OCI-LY3 (cell line): ENCODE data around the gene IQCE.

Source experiments
- H2AFZ ChIP-seq: fragments of 200-600, 300-600 bp; shearing (Covaris generic); 2 replicates; pipeline ENCODE4 v1.6.0; 2014; ENCODE audit warnings: antibody characterized with exemption, low read depth, low read length
- H3K27ac ChIP-seq: fragments of 200-600, 300-600 bp; sonication (generic); 2 replicates; pipeline ENCODE4 v1.5.1; 2014; ENCODE audit warnings: mild to moderate bottlenecking, low read length, moderate library complexity, mixed read lengths
- H3K27me3 ChIP-seq: fragments of 200-600, 300-600 bp; sonication (generic); 2 replicates; pipeline ENCODE4 v1.6.1; 2014; ENCODE audit warnings: low read depth, low read length, mixed read lengths
- H3K36me3 ChIP-seq: fragments of 200-600, 300-600 bp; sonication (generic); replicated peaks from 2 replicates; pipeline ENCODE3; 2014; ENCODE audit warnings: low read depth, low read length, mixed read lengths
- H3K4me1 ChIP-seq: fragments of 300-600, 200-600 bp; sonication (generic); 2 replicates; pipeline ENCODE4 v1.6.1; 2014; ENCODE audit warnings: low read length, mixed read lengths
- H3K4me2 ChIP-seq: fragments of 200-600, 300-600 bp; sonication (generic); 2 replicates; pipeline ENCODE4 v1.6.1; 2014; ENCODE audit warnings: low read length, mixed read lengths
- H3K4me3 ChIP-seq: fragments of 300-600, 200-600 bp; sonication (generic); 2 replicates; pipeline ENCODE4 v1.5.1; 2014; ENCODE audit warnings: antibody characterized with exemption, mild to moderate bottlenecking, low read length, moderate library complexity
- H3K79me2 ChIP-seq: fragments of 300-600, 200-600 bp; shearing (Covaris generic); 2 replicates; pipeline ENCODE4 v1.6.1; 2014; ENCODE audit warnings: mild to moderate bottlenecking, low read length, mixed read lengths
- H3K9ac ChIP-seq: fragments of 300-600, 200-600 bp; shearing (Covaris generic); 2 replicates; pipeline ENCODE4 v1.6.0; 2014; ENCODE audit warnings: mild to moderate bottlenecking, low read length, moderate library complexity
- H3K9me3 ChIP-seq: fragments of 200-600, 300-600 bp; shearing (Covaris generic); 2 replicates; pipeline ENCODE4 v1.6.1; 2014; ENCODE audit warnings: low read length, mixed read lengths; ENCODE audit not compliant: insufficient read depth
- H4K20me1 ChIP-seq: fragments of 200-600, 300-600 bp; sonication (generic); 2 replicates; pipeline ENCODE4 v1.6.1; 2016; ENCODE audit warnings: low read length, mixed read lengths; ENCODE audit not compliant: insufficient read depth
- EZH2phosphoT487 ChIP-seq: fragments of 200-600 bp; shearing (Covaris generic); IDR thresholded peaks from 2 replicates; pipeline ENCODE4 v1.6.1; 2018; ENCODE audit warnings: antibody characterized with exemption, mixed run types, low read depth
- TF ChIP-seq, protein P1 (sequence below): fragments of 200-600, 300-600 bp; sonication (generic); IDR thresholded peaks from 2 replicates; pipeline ENCODE4 v1.5.1; 2014; ENCODE audit warnings: antibody characterized with exemption, low read length, low read depth

IQCE gene

DNA sequence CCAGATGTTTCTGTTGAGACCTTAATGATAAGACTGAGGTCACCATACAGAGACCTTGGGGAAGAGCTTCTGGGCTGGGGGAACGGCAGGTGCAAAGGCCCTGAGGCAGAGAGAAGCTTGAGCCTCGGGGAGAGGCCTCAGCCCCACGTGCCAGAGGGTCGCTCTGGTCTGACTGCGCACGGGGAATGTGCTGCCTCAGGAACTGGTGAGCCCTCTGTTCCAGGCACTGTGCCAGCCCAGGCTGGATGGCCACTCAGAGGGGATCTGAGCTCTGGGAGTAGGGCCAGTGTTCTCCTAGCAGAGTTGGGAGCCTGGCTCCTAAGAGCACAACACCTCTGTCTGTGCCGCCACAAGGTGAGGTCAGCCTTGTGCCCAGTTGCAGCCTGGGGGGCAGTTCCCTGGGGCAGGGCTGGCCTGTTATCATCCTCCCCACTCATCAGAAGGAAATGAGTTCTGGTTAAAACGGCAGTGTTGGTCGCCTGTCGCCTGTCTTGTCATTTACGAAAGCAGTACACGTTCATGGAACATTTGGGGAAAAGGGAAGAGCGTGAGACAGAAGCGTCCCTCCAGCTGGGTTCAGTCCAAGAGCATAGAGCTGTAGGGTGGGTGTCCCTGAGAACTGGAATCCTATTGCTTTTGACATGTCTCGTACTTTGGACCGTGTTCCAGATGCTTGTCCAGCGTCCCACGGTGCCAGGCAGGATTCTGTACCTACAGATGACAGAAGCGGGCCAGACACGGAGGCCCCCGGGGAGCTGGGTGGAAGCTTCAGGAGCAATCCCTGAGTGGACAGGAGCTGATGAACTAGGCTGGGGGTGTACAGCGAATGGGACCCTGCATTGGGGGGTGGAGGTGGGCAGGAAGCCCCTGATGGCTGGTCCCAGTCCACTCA, 77.3 kb downstream of the IQCE start:
- H3K27ac ChIP-seq, result no peak overlapping the region
- no peak overlapping the region for H3K4me3 ChIP-seq
- H4K20me1 ChIP-seq, result peaks cover 12% of the 10 kb centered on the region; the same call in 1 of the 2 replicates
- no peaks in the 10 kb centered on the region for H3K36me3 ChIP-seq
- TF ChIP-seq, protein P1, sequence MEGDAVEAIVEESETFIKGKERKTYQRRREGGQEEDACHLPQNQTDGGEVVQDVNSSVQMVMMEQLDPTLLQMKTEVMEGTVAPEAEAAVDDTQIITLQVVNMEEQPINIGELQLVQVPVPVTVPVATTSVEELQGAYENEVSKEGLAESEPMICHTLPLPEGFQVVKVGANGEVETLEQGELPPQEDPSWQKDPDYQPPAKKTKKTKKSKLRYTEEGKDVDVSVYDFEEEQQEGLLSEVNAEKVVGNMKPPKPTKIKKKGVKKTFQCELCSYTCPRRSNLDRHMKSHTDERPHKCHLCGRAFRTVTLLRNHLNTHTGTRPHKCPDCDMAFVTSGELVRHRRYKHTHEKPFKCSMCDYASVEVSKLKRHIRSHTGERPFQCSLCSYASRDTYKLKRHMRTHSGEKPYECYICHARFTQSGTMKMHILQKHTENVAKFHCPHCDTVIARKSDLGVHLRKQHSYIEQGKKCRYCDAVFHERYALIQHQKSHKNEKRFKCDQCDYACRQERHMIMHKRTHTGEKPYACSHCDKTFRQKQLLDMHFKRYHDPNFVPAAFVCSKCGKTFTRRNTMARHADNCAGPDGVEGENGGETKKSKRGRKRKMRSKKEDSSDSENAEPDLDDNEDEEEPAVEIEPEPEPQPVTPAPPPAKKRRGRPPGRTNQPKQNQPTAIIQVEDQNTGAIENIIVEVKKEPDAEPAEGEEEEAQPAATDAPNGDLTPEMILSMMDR, result no peak
- no peak for TF ChIP-seq EZH2phosphoT487
- H3K4me1 ChIP-seq, result peaks cover 28% of the 10 kb centered on the region
- H3K9ac ChIP-seq, result no peak overlapping the region
- H2AFZ ChIP-seq, result no peak overlapping the region
- no peaks in the 10 kb centered on the region; the same call in 1 of the 2 replicates for H3K79me2 ChIP-seq
- H3K9me3 ChIP-seq, result no peaks in the 10 kb centered on the region
- H3K4me2 ChIP-seq, result no peak overlapping the region
- H3K27me3 ChIP-seq, result no peaks in the 10 kb centered on the region

DNA sequence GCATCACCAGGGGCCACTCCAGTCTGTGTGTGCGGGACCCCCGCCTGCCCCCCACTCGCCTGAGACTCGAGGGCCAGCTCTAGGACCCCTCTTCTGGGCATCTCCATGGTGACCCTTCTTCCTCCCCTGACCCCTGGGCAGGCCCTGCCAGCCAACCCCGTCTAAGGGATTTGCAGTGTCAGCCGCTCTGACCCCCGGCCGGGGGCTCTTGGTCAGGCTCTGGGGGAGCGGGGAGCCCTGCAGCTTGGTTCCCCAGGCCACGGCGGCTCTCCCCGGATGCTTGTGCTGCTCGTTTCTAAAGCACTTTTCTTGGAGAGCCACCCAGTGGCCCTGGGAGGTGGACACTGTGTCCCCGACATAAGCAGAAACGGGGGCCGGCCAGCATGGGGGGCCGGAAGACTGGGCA, 78.3 kb downstream of the IQCE start:
- Histone ChIP-seq H3K27me3 (no peaks in the 10 kb centered on the region), H4K20me1 (peaks cover 12% of the 10 kb centered on the region; the same call in 1 of the 2 replicates), H3K79me2 (no peaks in the 10 kb centered on the region; the same call in 1 of the 2 replicates), H3K4me2 (peak overlapping the region; percentile 52), H3K4me3 (peak overlapping the region; percentile 32; the same call in 1 of the 2 replicates), H3K9me3 (no peaks in the 10 kb centered on the region), H3K27ac (no peak overlapping the region), H2AFZ (no peak overlapping the region), H3K9ac (no peak overlapping the region), H3K36me3 (no peaks in the 10 kb centered on the region), H3K4me1 (peaks cover 37% of the 10 kb centered on the region)
- TF ChIP-seq EZH2phosphoT487, result no peak
- TF ChIP-seq, protein P1, result no peak

DNA sequence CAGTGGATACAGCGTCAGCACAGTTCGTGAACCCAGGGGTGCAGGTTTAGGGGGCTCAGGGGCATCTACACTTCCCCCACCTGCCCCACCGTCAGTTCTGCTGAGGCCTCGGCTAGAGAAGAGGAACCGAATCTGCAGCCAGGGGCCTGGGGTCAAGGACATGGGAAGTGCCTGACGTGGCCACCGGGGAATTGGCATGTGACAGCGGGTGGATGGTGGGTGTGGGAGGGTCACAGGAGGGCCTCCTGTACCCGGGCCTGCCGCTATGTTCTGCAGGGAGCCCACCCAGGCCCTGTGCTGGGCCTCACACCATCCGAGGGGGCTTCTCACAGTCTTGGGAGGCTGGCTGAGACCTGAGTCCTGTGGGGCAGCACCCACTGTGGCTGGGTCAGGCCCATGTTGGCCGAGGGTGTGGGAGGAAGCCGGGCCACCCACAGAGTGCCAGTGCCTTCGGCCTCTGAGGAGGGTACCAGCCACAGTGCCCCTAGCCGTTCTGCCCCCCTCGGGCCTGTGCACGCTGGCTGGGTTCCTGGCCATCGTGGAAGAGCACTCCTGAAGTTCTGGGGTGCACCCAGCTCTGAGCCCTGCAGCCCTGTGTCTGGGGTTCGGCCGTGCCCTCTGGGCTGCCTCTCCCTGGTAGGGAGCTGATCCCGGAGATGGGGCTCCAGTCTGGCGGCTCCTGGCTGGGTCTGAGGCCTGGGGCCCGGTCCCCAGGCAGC, 78.9 kb downstream of the IQCE start:
- TF ChIP-seq EZH2phosphoT487, result no peak
- TF ChIP-seq, protein P1, result no peak
- Histone ChIP-seq H2AFZ (no peak overlapping the region), H4K20me1 (peaks cover 12% of the 10 kb centered on the region; the same call in 1 of the 2 replicates), H3K4me1 (peaks cover 37% of the 10 kb centered on the region), H3K27me3 (no peaks in the 10 kb centered on the region), H3K4me2 (peak overlapping the region; percentile 52), H3K27ac (no peak overlapping the region), H3K9ac (no peak overlapping the region), H3K36me3 (no peaks in the 10 kb centered on the region), H3K79me2 (no peaks in the 10 kb centered on the region; the same call in 1 of the 2 replicates), H3K9me3 (no peaks in the 10 kb centered on the region), H3K4me3 (peak overlapping the region; percentile 32; the same call in 1 of the 2 replicates)
